GM23338 (cell line): ENCODE results near the gene TBC1D9. TPM values are rescaled to one million over a fixed set of nuclear protein-coding genes. Genes with fewer than 3 reads are reported as not detected.

ENCODE experiments used
- ATAC-seq: fragments of 200-7000 bp; cut with Tn5 transposase; 3 replicates; pipeline ENCODE4 v1.9.1; 2020
- DNase-seq: peaks from one replicate; pipeline ENCODE4 v3.0.0-alpha.2; 2015; ENCODE audit warnings: low spot score
- H2AFZ ChIP-seq: fragments of 200-600 bp; sonication (generic); 2 replicates; pipeline ENCODE4 v1.8.0; 2016; ENCODE audit warnings: antibody characterized with exemption, mild to moderate bottlenecking, moderate library complexity
- H3F3A ChIP-seq: fragments of 200-600 bp; sonication (generic); replicated peaks from 2 replicates; pipeline ENCODE4 v1.8.0; 2017; ENCODE audit warnings: antibody characterized with exemption, mixed run types, low read depth
- H3K27ac ChIP-seq: fragments of 200-600 bp; sonication (generic); 2 replicates; pipeline ENCODE4 v1.6.1; 2016; ENCODE audit warnings: low read depth
- H3K27me3 ChIP-seq: fragments of 200-600 bp; sonication (generic); 2 replicates; pipeline ENCODE4 v1.8.0; 2016; ENCODE audit warnings: mild to moderate bottlenecking, mixed run types, moderate library complexity; ENCODE audit not compliant: insufficient read depth
- H3K36me3 ChIP-seq: fragments of 200-600 bp; sonication (generic); 2 replicates; pipeline ENCODE4 v1.8.0; 2016; ENCODE audit warnings: mild to moderate bottlenecking; ENCODE audit not compliant: insufficient read depth
- H3K4me1 ChIP-seq: fragments of 200-600 bp; sonication (generic); 2 replicates; pipeline ENCODE4 v1.8.0; 2016; ENCODE audit warnings: mild to moderate bottlenecking, moderate library complexity; ENCODE audit not compliant: insufficient read depth
- H3K4me2 ChIP-seq: fragments of 200-600 bp; sonication (generic); 2 replicates; pipeline ENCODE4 v1.7.1; 2017; ENCODE audit warnings: mixed run types
- H3K4me3 ChIP-seq: fragments of 200-600 bp; sonication (generic); 2 replicates; pipeline ENCODE4 v1.6.1; 2016; ENCODE audit warnings: mixed run types
- H3K79me2 ChIP-seq: fragments of 200-600 bp; sonication (generic); replicated peaks from 2 replicates; pipeline ENCODE4 v1.8.0; 2017; ENCODE audit warnings: mild to moderate bottlenecking; ENCODE audit not compliant: insufficient read depth
- H3K9me2 ChIP-seq: fragments of 200-600 bp; sonication (generic); 2 replicates; pipeline ENCODE4 v1.8.0; 2017; ENCODE audit not compliant: insufficient read depth
- H4K20me1 ChIP-seq: fragments of 200-600 bp; sonication (generic); replicated peaks from 2 replicates; pipeline ENCODE4 v1.8.0; 2017; ENCODE audit warnings: mild to moderate bottlenecking; ENCODE audit not compliant: insufficient read depth
- H3K27ac Mint-ChIP-seq: 2 replicates; pipeline ENCODE4 v1.8.0; 2020; ENCODE audit warnings: inconsistent platforms, mild to moderate bottlenecking, moderate library complexity, mixed read lengths
- H3K27me3 Mint-ChIP-seq: 3 replicates; pipeline ENCODE4 v1.8.0; 2022; ENCODE audit warnings: low read depth, mild to moderate bottlenecking, moderate library complexity, mixed read lengths, inconsistent platforms; ENCODE audit not compliant: insufficient read depth, poor library complexity
- H3K36me3 Mint-ChIP-seq: 3 replicates; pipeline ENCODE4 v1.8.0; 2021; ENCODE audit warnings: low read depth, mild to moderate bottlenecking, inconsistent platforms, moderate library complexity, mixed read lengths
- H3K4me1 Mint-ChIP-seq: 3 replicates; pipeline ENCODE4 v1.8.0; 2020; ENCODE audit warnings: mild to moderate bottlenecking, inconsistent platforms, mixed read lengths
- H3K4me3 Mint-ChIP-seq: 3 replicates; pipeline ENCODE4 v1.8.0; 2021; ENCODE audit warnings: moderate library complexity, mild to moderate bottlenecking, inconsistent platforms, mixed read lengths
- H3K9me3 Mint-ChIP-seq: 3 replicates; pipeline ENCODE4 v1.8.0; 2020; ENCODE audit warnings: moderate library complexity, mild to moderate bottlenecking, inconsistent platforms, mixed read lengths
- CTCF ChIP-seq, 2 experiments: fragments of 200-600 bp in 1 of 2; sonication (generic) in 1 of 2; conservative IDR thresholded peaks; 2 replicates each; pipeline versions ENCODE4 v1.5.1 to v1.6.1; 2016 to 2017; ENCODE audit warnings: antibody characterized with exemption in 2 of 2, low read depth in 2 of 2, mild to moderate bottlenecking in 2 of 2, moderate library complexity in 1 of 2
- EZH2 ChIP-seq: fragments of 200-600 bp; sonication (generic); IDR thresholded peaks from one replicate; pipeline ENCODE4 v1.8.0; 2017; ENCODE audit warnings: antibody characterized with exemption, mild to moderate bottlenecking, low read depth; ENCODE audit not compliant: unreplicated experiment
- EZH2phosphoT487 ChIP-seq: fragments of 200-600 bp; sonication (generic); IDR thresholded peaks from one replicate; pipeline ENCODE4 v1.8.1; 2018; ENCODE audit warnings: antibody characterized with exemption; ENCODE audit not compliant: unreplicated experiment
- REST ChIP-seq: IDR thresholded peaks from one replicate; pipeline ENCODE4 v1.6.1; 2018; ENCODE audit warnings: antibody characterized with exemption; ENCODE audit not compliant: unreplicated experiment
- ZNF331 ChIP-seq: fragments of 250-450 bp; sonication (Bioruptor Pico); IDR thresholded peaks from 2 replicates; pipeline ENCODE4 v1.5.0; 2020; ENCODE audit warnings: low read depth, mild to moderate bottlenecking, moderate library complexity
- ZNF462 ChIP-seq: fragments of 250-450 bp; sonication (Bioruptor Pico); IDR thresholded peaks from 2 replicates; pipeline ENCODE4 v1.5.0; 2020; ENCODE audit warnings: mild to moderate bottlenecking, moderate library complexity
- polyA plus RNA-seq: library from polyadenylated mRNA; unstranded; fragments of >200 nt; fragmentation: Nextera tagmentation; extraction: Ambion mirVana; gene quantifications from 2 replicates; pipeline ENCODE4 v1.2.1, GENCODE V29; 2016
- total RNA-seq: library from RNA; depleted of rRNA; stranded (reverse); fragments of >200 nt; shearing (Covaris generic); gene quantifications from 2 replicates; pipeline ENCODE4 v1.2.3, GENCODE V29; 2014

Gene TBC1D9
- total and polyA plus RNA-seq, 2 experiments from 2014 or later, result 0.03 to 0.56 TPM

GRCh38 chr4:140743194-140743931 lies 12.8 kb downstream of the TBC1D9 start:
- H3K4me2 ChIP-seq, result no peak overlapping the region
- H3K36me3 ChIP-seq, result no peaks in the 10 kb centered on the region
- Mint-ChIP-seq H3K36me3 (no peaks in the 10 kb centered on the region; the same call in 2 of the 3 replicates), H3K4me3 (no peak overlapping the region), H3K27me3 (peaks cover 1% of the 10 kb centered on the region), H3K27ac (no peak overlapping the region), H3K9me3 (peaks cover 3% of the 10 kb centered on the region; the same call in 2 of the 3 replicates), H3K4me1 (peaks cover 46% of the 10 kb centered on the region)
- no peaks in the 10 kb centered on the region for H3K79me2 ChIP-seq
- H4K20me1 ChIP-seq, result no peaks in the 10 kb centered on the region
- no peak overlapping the region for H3K27ac ChIP-seq
- no peak overlapping the region for H2AFZ ChIP-seq
- H3K4me1 ChIP-seq, result peaks cover 37% of the 10 kb centered on the region
- DNase-seq (peak; percentile 42), ATAC-seq (peak; percentile 82)
- H3K4me3 ChIP-seq, result no peak overlapping the region
- H3K27me3 ChIP-seq, result no peaks in the 10 kb centered on the region
- TF ChIP-seq REST (no peak), CTCF (conservative IDR thresholded peaks at IDR 0.05; ENCODE audit: low read depth in 2 of 2) (peak; percentile 35 to 55; a peak in 3 of 4 replicates)
- H3F3A ChIP-seq, result no peaks in the 10 kb centered on the region
- no peaks in the 10 kb centered on the region for H3K9me2 ChIP-seq

GRCh38 chr4:140742838-140743193 lies 13.4 kb downstream of the TBC1D9 start:
- H2AFZ ChIP-seq, result no peak overlapping the region
- H3K4me2 ChIP-seq, result no peak overlapping the region
- no peak for DNase-seq
- Mint-ChIP-seq H3K9me3 (no peaks in the 10 kb centered on the region; the same call in 1 of the 3 replicates), H3K36me3 (no peaks in the 10 kb centered on the region), H3K27me3 (peaks cover 1% of the 10 kb centered on the region), H3K4me3 (no peak overlapping the region), H3K4me1 (peaks cover 51% of the 10 kb centered on the region), H3K27ac (no peak overlapping the region)
- H3K79me2 ChIP-seq, result no peaks in the 10 kb centered on the region
- no peaks in the 10 kb centered on the region for H3K27me3 ChIP-seq
- H3K27ac ChIP-seq, result no peak overlapping the region
- no peak overlapping the region for H3K4me3 ChIP-seq
- ATAC-seq, result no peak
- H3K36me3 ChIP-seq, result no peaks in the 10 kb centered on the region
- no peaks in the 10 kb centered on the region for H3K9me2 ChIP-seq
- H3F3A ChIP-seq, result no peaks in the 10 kb centered on the region
- H4K20me1 ChIP-seq, result no peaks in the 10 kb centered on the region
- peaks cover 38% of the 10 kb centered on the region for H3K4me1 ChIP-seq
- no peak for TF ChIP-seq ZNF462 (CRISPR knock-in tag)
- no peak for TF ChIP-seq EZH2phosphoT487
- no peak for TF ChIP-seq CTCF (conservative IDR thresholded peaks at IDR 0.05; ENCODE audit: low read depth in 2 of 2)
- no peak for TF ChIP-seq EZH2
- TF ChIP-seq ZNF331, result no peak
